Measurements from ENCODE around the gene OR8G1.
"Not testable (repeated sequence)": the region's sequence is repeated elsewhere in the genome, so short reads cannot be mapped to it uniquely, and the experiment has no call there.

- not testable (repeated sequence) for TF ChIP-seq POLR2A (IDR thresholded peaks at IDR 0.05; ENCODE audit: low read length); GATA1 (IDR thresholded peaks at IDR 0.05; ENCODE audit: low read depth, low read length)
These were observed 16.1 kb upstream of the OR8G1 start for GRCh38 chr11:124224618-124225423.

Data from erythroblast (primary cell).